Caco-2 (cell line): ENCODE data around the gene HLCS. TPM values are rescaled to one million over a fixed set of nuclear protein-coding genes. Genes with fewer than 3 reads are reported as not detected.

ENCODE experiments used
- BruUV-seq: library from RNA; stranded (reverse); fragments of 400-500 nt; replicated peaks from 2 replicates; lab custom pipeline; 2021; lab: Mats Ljungman, UMichigan
- CTCF ChIA-PET: fragments of 300-600 bp; sonication (Branson Sonifier 250); formaldehyde crosslinking; loops from one replicate; lab custom pipeline; 2022; ENCODE audit warnings: antibody characterized with exemption; lab: Charles Lee
- POLR2A ChIA-PET: fragments of 300-600 bp; sonication (Branson Sonifier 250); formaldehyde crosslinking; loops from one replicate; lab custom pipeline; 2022; ENCODE audit warnings: antibody characterized with exemption; lab: Charles Lee
- DNase-seq, 2 experiments: peaks; one replicate each; pipeline versions ENCODE4 v3.0.0 to v3.0.0-alpha.2; 2020 to 2022
- H3K27me3 ChIP-seq: replicated peaks from 2 replicates; pipeline ENCODE4 v1.6.0; 2011; ENCODE audit warnings: low read length; ENCODE audit not compliant: control insufficient read depth, insufficient read depth
- H3K36me3 ChIP-seq: 2 replicates; pipeline ENCODE4 v1.5.1; 2011; ENCODE audit warnings: low read length; ENCODE audit not compliant: control insufficient read depth, insufficient read depth
- H3K4me1 ChIP-seq: fragments of 250-450 bp; sonication (Bioruptor Pico); 2 replicates; pipeline ENCODE4 v1.5.1; 2020; ENCODE audit warnings: mild to moderate bottlenecking
- H3K4me3 ChIP-seq: 2 replicates; pipeline ENCODE4 v1.5.1; 2011; ENCODE audit warnings: low read depth, mild to moderate bottlenecking, control low read depth, low read length
- H3K9me3 ChIP-seq: fragments of 250-450 bp; sonication (Bioruptor Pico); 2 replicates; pipeline ENCODE4 v1.5.1; 2020; ENCODE audit warnings: mild to moderate bottlenecking, moderate library complexity
- H3K27ac Mint-ChIP-seq: one replicate; pipeline ENCODE4 v1.8.0; 2022; ENCODE audit warnings: mixed read lengths; ENCODE audit not compliant: unreplicated experiment
- H3K27me3 Mint-ChIP-seq: one replicate; pipeline ENCODE4 v1.8.0; 2022; ENCODE audit warnings: mixed read lengths; ENCODE audit not compliant: insufficient read depth, unreplicated experiment
- H3K36me3 Mint-ChIP-seq: one replicate; pipeline ENCODE4 v1.8.0; 2022; ENCODE audit warnings: mild to moderate bottlenecking, mixed read lengths; ENCODE audit not compliant: insufficient read depth, unreplicated experiment
- H3K4me1 Mint-ChIP-seq: one replicate; pipeline ENCODE4 v1.8.0; 2022; ENCODE audit warnings: low read depth, mixed read lengths; ENCODE audit not compliant: unreplicated experiment
- H3K4me3 Mint-ChIP-seq: one replicate; pipeline ENCODE4 v1.8.0; 2022; ENCODE audit warnings: mild to moderate bottlenecking, moderate library complexity, mixed read lengths; ENCODE audit not compliant: unreplicated experiment
- H3K9me3 Mint-ChIP-seq: one replicate; pipeline ENCODE4 v1.8.0; 2022; ENCODE audit warnings: mixed read lengths; ENCODE audit not compliant: unreplicated experiment
- intact Hi-C: fragments of 100-400 bp; cut with micrococcal nuclease; formaldehyde crosslinking; loops from one replicate; pipeline ENCODE4 v1.10.0; 2022; ENCODE audit not compliant: unreplicated experiment
- total RNA-seq: library from RNA; stranded (reverse); gene quantifications from 2 replicates; pipeline ENCODE4 v1.2.3, GENCODE V29; 2022
- TF ChIP-seq, protein P1 (sequence below), 2 experiments: fragments of 200-600 bp in 1 of 2; IDR thresholded peaks; 1 replicate in 1 of 2; 2 replicates in 1 of 2; pipeline versions ENCODE4 v1.5.1 to v1.8.0; 2011 to 2022; ENCODE audit warnings: antibody characterized with exemption in 1 of 2, control low read depth in 1 of 2, inconsistent platforms in 1 of 2, low read depth in 1 of 2, low read length in 1 of 2, mild to moderate bottlenecking in 1 of 2, moderate library complexity in 1 of 2; ENCODE audit not compliant: insufficient read depth in 1 of 2, severe bottlenecking in 1 of 2, unreplicated experiment in 1 of 2

Gene HLCS
- total RNA-seq, 1 experiment from 2014 or later, result 26.2 TPM

DNA sequence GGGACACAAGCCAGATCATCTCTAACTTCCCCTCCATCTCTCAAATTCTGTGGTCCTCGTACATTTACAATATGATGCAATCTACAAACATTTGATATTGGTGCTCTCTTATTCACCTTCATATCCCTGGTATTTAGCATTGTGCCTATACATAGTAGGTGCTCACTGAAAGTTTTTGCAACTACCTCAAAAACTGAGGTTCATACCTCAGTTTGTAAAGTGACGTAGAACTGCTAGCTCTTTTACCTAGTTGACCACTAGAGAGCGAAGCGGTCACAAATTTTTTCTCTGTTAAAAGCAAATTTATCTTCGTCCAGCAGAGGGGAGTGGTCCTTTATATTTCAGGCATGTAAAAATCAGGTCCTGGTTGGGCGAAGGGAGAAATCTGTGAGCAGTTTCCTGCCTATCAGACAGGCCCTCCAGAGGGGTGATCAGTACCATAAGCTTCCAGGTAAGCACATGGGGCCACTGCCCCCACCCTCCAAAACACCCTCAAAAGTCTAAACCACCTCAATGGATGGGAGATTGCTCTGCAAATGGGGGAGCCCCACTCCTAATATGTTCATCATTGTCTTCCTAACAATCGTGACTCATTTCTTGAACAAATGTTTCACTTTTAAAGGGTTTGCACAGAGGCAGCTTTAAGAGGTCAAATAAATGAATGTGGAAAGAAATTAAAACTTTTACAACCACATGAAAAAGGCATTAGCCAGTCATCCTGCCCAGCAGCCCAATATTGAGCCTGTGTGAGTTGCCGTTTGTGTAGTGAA is 10.6 kb upstream of the HLCS start:
- no peaks in the 10 kb centered on the region for H3K27me3 ChIP-seq
- Mint-ChIP-seq H3K4me1 (peaks cover 16% of the 10 kb centered on the region), H3K27me3 (no peaks in the 10 kb centered on the region), H3K36me3 (no peaks in the 10 kb centered on the region), H3K4me3 (no peak overlapping the region), H3K27ac (no peak overlapping the region), H3K9me3 (no peaks in the 10 kb centered on the region)
- ChIA-PET POLR2A (interaction anchor here (0.6 to 1.2 kb wide), 3 partner anchors 10 to 13 kb away, joined by 3 to 5 read pairs (median 4); no protein-coding TSS in a partner anchor), CTCF (interaction anchor here (0.6 to 2.9 kb wide), 17 partner anchors 10 to 243 kb away, joined by 3 to 41 read pairs (median 4); partner anchors contain the start of gene HLCS)
- intact Hi-C loops, result loop anchor here (1.0 kb wide), 2 partner anchors 33 to 110 kb away; no protein-coding TSS in a partner anchor
- H3K4me1 ChIP-seq, result no peaks in the 10 kb centered on the region
- DNase-seq, result peak; percentile 60 to 72
- H3K9me3 ChIP-seq, result no peaks in the 10 kb centered on the region
- no peaks in the 10 kb centered on the region for H3K36me3 ChIP-seq
- no TSS peak for BruUV-seq
- TF ChIP-seq, protein P1, sequence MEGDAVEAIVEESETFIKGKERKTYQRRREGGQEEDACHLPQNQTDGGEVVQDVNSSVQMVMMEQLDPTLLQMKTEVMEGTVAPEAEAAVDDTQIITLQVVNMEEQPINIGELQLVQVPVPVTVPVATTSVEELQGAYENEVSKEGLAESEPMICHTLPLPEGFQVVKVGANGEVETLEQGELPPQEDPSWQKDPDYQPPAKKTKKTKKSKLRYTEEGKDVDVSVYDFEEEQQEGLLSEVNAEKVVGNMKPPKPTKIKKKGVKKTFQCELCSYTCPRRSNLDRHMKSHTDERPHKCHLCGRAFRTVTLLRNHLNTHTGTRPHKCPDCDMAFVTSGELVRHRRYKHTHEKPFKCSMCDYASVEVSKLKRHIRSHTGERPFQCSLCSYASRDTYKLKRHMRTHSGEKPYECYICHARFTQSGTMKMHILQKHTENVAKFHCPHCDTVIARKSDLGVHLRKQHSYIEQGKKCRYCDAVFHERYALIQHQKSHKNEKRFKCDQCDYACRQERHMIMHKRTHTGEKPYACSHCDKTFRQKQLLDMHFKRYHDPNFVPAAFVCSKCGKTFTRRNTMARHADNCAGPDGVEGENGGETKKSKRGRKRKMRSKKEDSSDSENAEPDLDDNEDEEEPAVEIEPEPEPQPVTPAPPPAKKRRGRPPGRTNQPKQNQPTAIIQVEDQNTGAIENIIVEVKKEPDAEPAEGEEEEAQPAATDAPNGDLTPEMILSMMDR (IDR thresholded peaks at IDR 0.05; ENCODE audit: insufficient read depth in 1 of 2, low read depth in 1 of 2, low read length in 1 of 2, severe bottlenecking in 1 of 2, unreplicated experiment in 1 of 2), result peak; percentile 77 to 85
- no peak overlapping the region for H3K4me3 ChIP-seq

DNA sequence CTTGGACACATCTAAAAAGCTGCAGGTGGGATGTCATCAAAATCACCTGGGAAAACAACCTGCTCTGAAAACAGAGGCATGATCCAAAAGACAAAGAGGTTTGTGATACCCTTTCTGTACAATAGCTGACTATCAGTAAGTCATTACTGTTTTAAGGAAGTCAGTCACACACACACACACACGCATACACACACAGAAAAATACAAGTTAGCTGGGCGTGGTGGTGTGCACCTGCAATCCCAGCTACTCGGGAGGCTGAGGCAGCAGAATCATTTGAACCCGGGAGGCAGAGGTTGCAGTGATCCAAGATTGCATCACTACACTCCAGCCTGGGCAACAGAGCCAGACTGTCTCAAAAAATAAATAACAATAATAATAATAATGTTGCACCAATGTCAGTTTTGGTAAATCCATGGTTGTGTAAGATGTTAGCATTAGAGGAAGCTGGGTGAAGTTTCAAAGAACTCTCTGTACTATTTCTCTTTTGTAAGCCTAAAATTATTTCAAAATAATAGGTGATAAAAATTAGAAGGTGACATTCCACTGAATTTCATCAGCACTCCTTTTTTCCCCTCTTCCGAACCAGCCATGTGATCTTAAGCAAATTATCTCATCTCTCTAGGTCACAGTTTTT is 9.9 kb upstream of the HLCS start:
- Histone ChIP-seq H3K9me3 (no peaks in the 10 kb centered on the region), H3K4me3 (no peak overlapping the region), H3K4me1 (no peaks in the 10 kb centered on the region), H3K36me3 (no peaks in the 10 kb centered on the region), H3K27me3 (no peaks in the 10 kb centered on the region)
- intact Hi-C loops, result no loop called here
- no TSS peak for BruUV-seq
- ChIA-PET CTCF (interaction anchor here (0.6 to 2.9 kb wide), 17 partner anchors 10 to 243 kb away, joined by 3 to 41 read pairs (median 4); partner anchors contain the start of gene HLCS), POLR2A (interaction anchor here (0.6 to 1.2 kb wide), 3 partner anchors 9 to 13 kb away, joined by 3 to 5 read pairs (median 4); no protein-coding TSS in a partner anchor)
- no peaks in the 10 kb centered on the region for H3K36me3 Mint-ChIP-seq
- no peaks in the 10 kb centered on the region for H3K9me3 Mint-ChIP-seq
- no peak overlapping the region for H3K27ac Mint-ChIP-seq
- DNase-seq, result no peak
- TF ChIP-seq, protein P1 (IDR thresholded peaks at IDR 0.05; ENCODE audit: insufficient read depth in 1 of 2, low read depth in 1 of 2, low read length in 1 of 2, severe bottlenecking in 1 of 2, unreplicated experiment in 1 of 2), result no peak
- H3K27me3 Mint-ChIP-seq, result no peaks in the 10 kb centered on the region
- H3K4me1 Mint-ChIP-seq, result peaks cover 16% of the 10 kb centered on the region
- no peak overlapping the region for H3K4me3 Mint-ChIP-seq

DNA sequence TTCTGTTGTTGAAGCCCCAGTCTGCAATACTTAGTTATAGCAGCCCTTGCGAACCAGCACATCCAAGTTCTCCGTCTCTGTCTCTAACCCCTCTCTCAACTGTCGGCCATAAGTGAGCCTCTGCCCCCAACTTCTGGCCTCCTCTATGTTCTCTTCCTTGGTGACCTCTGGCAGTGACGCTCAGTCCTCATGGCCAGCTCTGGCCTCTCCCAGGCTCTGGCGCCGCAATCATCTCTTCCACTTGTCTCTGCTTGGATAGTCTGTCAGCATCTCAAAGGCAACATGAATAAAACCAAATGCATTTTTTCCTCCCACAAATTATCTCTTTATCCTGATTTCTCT is 8.4 kb upstream of the HLCS start:
- H3K27me3 Mint-ChIP-seq, result no peaks in the 10 kb centered on the region
- Histone ChIP-seq H3K4me3 (no peak overlapping the region), H3K27me3 (no peaks in the 10 kb centered on the region), H3K9me3 (no peaks in the 10 kb centered on the region), H3K36me3 (no peaks in the 10 kb centered on the region), H3K4me1 (no peaks in the 10 kb centered on the region)
- ChIA-PET CTCF (interaction anchor here (2.9 kb wide), 1 partner anchor 35 kb away, joined by 41 read pairs; no protein-coding TSS in a partner anchor), POLR2A (no interaction called here)
- DNase-seq, result no peak
- H3K4me1 Mint-ChIP-seq, result peaks cover 16% of the 10 kb centered on the region
- H3K4me3 Mint-ChIP-seq, result no peak overlapping the region
- TF ChIP-seq, protein P1 (IDR thresholded peaks at IDR 0.05; ENCODE audit: insufficient read depth in 1 of 2, low read depth in 1 of 2, low read length in 1 of 2, severe bottlenecking in 1 of 2, unreplicated experiment in 1 of 2), result no peak
- H3K9me3 Mint-ChIP-seq, result no peaks in the 10 kb centered on the region
- BruUV-seq, result no TSS peak
- no peak overlapping the region for H3K27ac Mint-ChIP-seq
- intact Hi-C loops, result no loop called here
- peaks cover 3% of the 10 kb centered on the region for H3K36me3 Mint-ChIP-seq
